Neuronal stem cell (in vitro differentiated cells): ENCODE data around the gene C15orf39.
A peak's percentile ranks its signal among the peaks of the same experiment; 100 is the strongest.

ENCODE experiments used
- DNase-seq: peaks from one replicate; pipeline ENCODE4 v3.0.0-alpha.2; 2013; ENCODE audit warnings: low spot score
- H2AFZ ChIP-seq: one replicate; pipeline ENCODE4 v1.6.1; 2013; ENCODE audit warnings: mild to moderate bottlenecking, low read length, inconsistent platforms
- H2AK5ac ChIP-seq: 2 replicates; pipeline ENCODE4 v1.6.1; 2013; ENCODE audit warnings: low read depth, mild to moderate bottlenecking, inconsistent platforms, low read length, moderate library complexity, mixed read lengths
- H2BK120ac ChIP-seq: 2 replicates; pipeline ENCODE4 v1.6.1; 2013; ENCODE audit warnings: low read depth, mild to moderate bottlenecking, inconsistent platforms, low read length, moderate library complexity, mixed read lengths
- H2BK12ac ChIP-seq: one replicate; pipeline ENCODE4 v1.6.1; 2013; ENCODE audit warnings: low read length, inconsistent platforms
- H2BK15ac ChIP-seq: 2 replicates; pipeline ENCODE4 v1.6.1; 2013; ENCODE audit warnings: mild to moderate bottlenecking, low read length, inconsistent platforms, mixed read lengths
- H2BK5ac ChIP-seq: one replicate; pipeline ENCODE4 v1.6.1; 2013; ENCODE audit warnings: inconsistent platforms, mild to moderate bottlenecking, low read length, moderate library complexity
- H3K14ac ChIP-seq: one replicate; pipeline ENCODE4 v1.6.1; 2013; ENCODE audit warnings: low read length, inconsistent platforms
- H3K18ac ChIP-seq: 2 replicates; pipeline ENCODE4 v1.6.1; 2013; ENCODE audit warnings: low read length, inconsistent platforms
- H3K23ac ChIP-seq: 2 replicates; pipeline ENCODE4 v1.6.1; 2013; ENCODE audit warnings: low read depth, mild to moderate bottlenecking, mixed read lengths, low read length, inconsistent platforms; ENCODE audit not compliant: poor library complexity
- H3K27ac ChIP-seq: replicated peaks from 3 replicates; pipeline ENCODE4 v1.5.1; 2013; ENCODE audit warnings: low read length, inconsistent platforms
- H3K27me3 ChIP-seq, 3 experiments: 2 replicates each; pipeline ENCODE4 v1.6.1; 2013; ENCODE audit warnings: low read length in 3 of 3, mild to moderate bottlenecking in 2 of 3, inconsistent platforms in 1 of 3, low read depth in 1 of 3, mixed read lengths in 1 of 3, moderate library complexity in 1 of 3; ENCODE audit not compliant: control insufficient read depth in 3 of 3, insufficient read depth in 3 of 3
- H3K36me3 ChIP-seq, 2 donors: replicated peaks in 1 of 2; 2 replicates each; pipeline ENCODE4 v1.6.1; 2013; ENCODE audit warnings: low read length in 2 of 2; ENCODE audit not compliant: control insufficient read depth in 2 of 2, insufficient read depth in 2 of 2
- H3K4ac ChIP-seq: 2 replicates; pipeline ENCODE4 v1.6.1; 2013; ENCODE audit warnings: inconsistent platforms, mild to moderate bottlenecking, low read length, moderate library complexity
- H3K4me1 ChIP-seq, 2 donors: 1 replicate in 1 of 2; 2 replicates in 1 of 2; pipeline ENCODE4 v1.6.1; 2013; ENCODE audit warnings: low read length in 2 of 2, low read depth in 1 of 2; ENCODE audit not compliant: control insufficient read depth in 2 of 2, insufficient read depth in 1 of 2
- H3K4me2 ChIP-seq: one replicate; pipeline ENCODE4 v1.6.1; 2013; ENCODE audit warnings: mild to moderate bottlenecking, low read length, inconsistent platforms; ENCODE audit not compliant: insufficient read depth, poor library complexity, severe bottlenecking
- H3K4me3 ChIP-seq, 2 donors: 2 replicates each; pipeline ENCODE4 v1.5.1; 2013; ENCODE audit warnings: low read length in 2 of 2, mild to moderate bottlenecking in 2 of 2, inconsistent platforms in 1 of 2, moderate library complexity in 1 of 2
- H3K79me1 ChIP-seq: one replicate; pipeline ENCODE4 v1.6.1; 2013; ENCODE audit warnings: low read depth, mild to moderate bottlenecking, inconsistent platforms, low read length, moderate library complexity
- H3K9ac ChIP-seq: one replicate; pipeline ENCODE4 v1.6.1; 2013; ENCODE audit warnings: mild to moderate bottlenecking, low read depth, low read length, inconsistent platforms; ENCODE audit not compliant: poor library complexity
- H3K9me3 ChIP-seq, 2 donors: replicated peaks in 1 of 2; 2 replicates each; pipeline versions ENCODE3 to v1.6.1; 2013; ENCODE audit warnings: low read length in 2 of 2, mild to moderate bottlenecking in 2 of 2, inconsistent platforms in 1 of 2, low read depth in 1 of 2, mixed read lengths in 1 of 2, moderate library complexity in 1 of 2; ENCODE audit not compliant: control insufficient read depth in 2 of 2, insufficient read depth in 1 of 2
- H4K8ac ChIP-seq: one replicate; pipeline ENCODE4 v1.6.1; 2013; ENCODE audit warnings: low read depth, mild to moderate bottlenecking, inconsistent platforms, low read length, moderate library complexity
- H4K91ac ChIP-seq: one replicate; pipeline ENCODE4 v1.6.1; 2013; ENCODE audit warnings: low read length, low read depth, mild to moderate bottlenecking, inconsistent platforms; ENCODE audit not compliant: poor library complexity
- WGBS, 2 donors: extraction: QIAGEN DNeasy Blood & Tissue Kit; methylation state at CpG; one replicate each; pipeline ENCODE4 v1.1.7; 2013; ENCODE audit warnings: missing lambda C conversion rate in 2 of 2, mixed read lengths in 1 of 2; ENCODE audit not compliant: insufficient read length in 2 of 2, insufficient replicate concordance in 1 of 2; ENCODE audit errors: extremely low coverage in 2 of 2; 5-methylcytosine and 5-hydroxymethylcytosine counted together

The C15orf39 gene

DNA sequence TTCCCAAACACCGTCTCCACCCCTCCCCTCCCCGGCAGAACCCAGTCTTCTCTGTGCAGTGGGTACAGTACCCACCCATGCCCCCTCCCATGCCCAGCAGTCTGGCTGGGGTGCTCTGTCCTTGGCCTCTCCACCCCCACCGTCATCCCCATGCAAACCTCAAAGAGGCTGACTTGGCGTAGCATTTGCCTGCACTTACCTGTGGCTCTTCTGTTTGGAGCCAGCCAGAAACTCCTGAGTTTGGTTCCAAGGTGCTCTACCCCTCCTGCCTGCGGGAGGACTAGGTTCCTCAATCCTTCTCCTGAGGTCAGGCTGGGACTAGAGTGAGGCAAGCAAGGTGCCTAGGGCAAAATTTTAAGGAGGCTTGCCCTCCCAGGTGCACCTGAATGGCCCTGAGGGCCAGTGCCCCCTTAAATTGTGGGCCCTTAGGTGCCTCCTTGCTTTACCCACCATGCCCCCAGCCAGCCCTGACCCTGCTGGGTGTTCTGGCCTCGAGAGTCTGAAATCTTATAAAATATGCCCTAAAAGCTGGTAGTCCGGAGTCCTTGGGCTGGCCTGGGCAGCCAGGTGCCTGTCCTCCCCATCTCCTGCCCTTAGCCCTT lies 47.1 kb upstream of the C15orf39 start:
- Histone ChIP-seq H3K4me2 (no peak overlapping the region), H3K14ac (no peak overlapping the region), H3K4ac (no peak overlapping the region), H3K4me1 (peaks cover 0 to 7% of the 10 kb centered on the region in 2 donors), H3K79me1 (no peaks in the 10 kb centered on the region), H3K4me3 (no peak overlapping the region), H4K91ac (no peak overlapping the region), H3K27ac (no peak overlapping the region), H2AK5ac (peak overlapping the region; percentile 60), H4K8ac (no peak overlapping the region), H2BK120ac (no peak overlapping the region), H2AFZ (no peak overlapping the region), H2BK12ac (no peak overlapping the region), H2BK15ac (peak overlapping the region; percentile 31), H3K36me3 (no peaks in the 10 kb centered on the region), H3K27me3 (no peaks in the 10 kb centered on the region), H3K23ac (no peak overlapping the region), H3K9me3 (peaks cover 0 to 2% of the 10 kb centered on the region in 2 donors), H2BK5ac (no peak overlapping the region), H3K9ac (no peak overlapping the region), H3K18ac (no peak overlapping the region)
- WGBS, 2 donors = no CpG with 5 or more reads among the region's 7 CpGs
- no peak for DNase-seq

DNA sequence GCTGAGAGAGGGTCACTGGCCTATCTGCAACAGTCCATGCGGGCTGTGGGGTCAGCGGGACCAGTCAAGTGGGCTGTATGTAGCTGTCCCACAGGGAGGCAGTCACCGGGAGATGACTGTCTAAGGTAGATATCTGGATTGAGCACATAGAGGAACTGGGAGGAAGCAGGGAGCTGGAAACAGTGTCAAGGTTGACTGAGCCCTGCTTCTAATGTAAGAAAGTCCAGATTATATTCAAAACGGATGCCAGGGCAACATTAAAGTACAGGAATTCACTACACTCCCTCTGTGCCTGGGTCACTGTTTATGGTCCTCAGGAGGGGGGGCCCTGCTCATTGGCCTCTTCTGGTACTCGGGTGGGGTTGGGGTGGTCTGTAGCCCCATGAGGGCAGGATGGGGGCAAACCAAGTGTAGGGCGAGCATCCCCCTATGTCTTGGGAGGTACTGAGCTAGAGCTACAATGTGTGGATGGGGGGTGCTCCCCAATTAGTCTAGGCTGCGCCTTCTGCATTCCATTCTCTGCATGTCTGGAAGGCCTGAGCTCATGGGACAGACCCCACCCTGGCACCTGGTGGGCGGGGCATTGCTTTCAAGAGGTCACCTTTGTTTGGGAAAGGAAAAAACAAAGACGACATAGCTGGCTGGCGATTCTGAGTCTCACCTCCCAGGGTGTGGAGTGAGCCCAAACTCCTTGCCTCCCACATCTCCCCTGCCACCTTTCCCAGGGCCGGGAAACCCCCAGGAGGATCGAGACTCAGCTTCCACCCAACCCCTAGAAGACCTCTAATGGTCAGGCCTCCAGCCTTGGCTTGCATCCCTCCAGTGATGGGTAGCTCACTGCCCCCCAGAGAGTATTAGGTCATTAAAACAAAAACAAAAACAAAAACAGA lies 45.1 kb upstream of the C15orf39 start:
- no CpG with 5 or more reads among the region's 12 CpGs for WGBS, 2 donors
- Histone ChIP-seq H3K4ac (no peak overlapping the region), H2BK120ac (no peak overlapping the region), H3K23ac (no peak overlapping the region), H2AK5ac (no peak overlapping the region), H3K79me1 (no peaks in the 10 kb centered on the region), H3K18ac (peak overlapping the region; percentile 59), H3K4me2 (no peak overlapping the region), H4K8ac (no peak overlapping the region), H3K14ac (no peak overlapping the region), H2BK15ac (no peak overlapping the region), H3K4me3 (peak overlapping the region in 1 of 2 donors; percentile 50), H3K27ac (no peak overlapping the region), H3K36me3 (no peaks in the 10 kb centered on the region), H3K27me3 (no peaks in the 10 kb centered on the region), H3K9me3 (peaks cover 0 to 2% of the 10 kb centered on the region in 2 donors), H4K91ac (no peak overlapping the region), H3K4me1 (peaks cover 0 to 7% of the 10 kb centered on the region in 2 donors), H3K9ac (no peak overlapping the region), H2BK12ac (no peak overlapping the region), H2AFZ (no peak overlapping the region), H2BK5ac (no peak overlapping the region)
- no peak for DNase-seq

DNA sequence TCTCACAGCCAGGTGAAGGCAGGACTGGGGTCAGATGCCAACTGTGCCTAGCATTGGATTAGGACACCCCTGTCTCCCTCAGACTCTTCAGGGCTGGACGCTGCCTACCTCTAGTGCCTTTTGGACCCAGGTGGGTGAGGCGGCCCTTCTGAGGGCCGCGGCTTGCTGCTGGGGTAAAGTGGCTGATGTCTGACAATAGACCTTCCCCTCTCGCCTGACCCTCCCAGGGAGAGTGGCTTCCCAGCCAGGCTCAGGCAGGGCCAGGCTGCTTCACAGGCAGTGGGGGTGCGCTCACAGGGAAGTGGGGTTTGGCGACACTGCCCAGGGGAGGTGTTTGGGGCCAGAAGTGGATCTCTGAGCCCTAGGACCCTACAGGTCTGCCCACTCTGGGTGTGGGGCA lies 43.3 kb upstream of the C15orf39 start:
- Histone ChIP-seq H4K91ac (no peak overlapping the region), H2BK120ac (no peak overlapping the region), H3K18ac (peak overlapping the region; percentile 57), H2BK5ac (no peak overlapping the region), H3K79me1 (no peaks in the 10 kb centered on the region), H2AK5ac (no peak overlapping the region), H3K4me2 (no peak overlapping the region), H3K27me3 (no peaks in the 10 kb centered on the region), H3K36me3 (no peaks in the 10 kb centered on the region), H3K9ac (no peak overlapping the region), H3K9me3 (peaks cover 0 to 2% of the 10 kb centered on the region in 2 donors), H3K4me1 (peaks cover 0 to 7% of the 10 kb centered on the region in 2 donors), H2BK15ac (peak overlapping the region; percentile 7), H3K14ac (no peak overlapping the region), H2BK12ac (no peak overlapping the region), H3K4ac (no peak overlapping the region), H3K27ac (no peak overlapping the region), H4K8ac (no peak overlapping the region), H3K23ac (no peak overlapping the region), H3K4me3 (no peak overlapping the region), H2AFZ (no peak overlapping the region)
- no CpG with 5 or more reads among the region's 7 CpGs for WGBS, 2 donors
- no peak for DNase-seq

DNA sequence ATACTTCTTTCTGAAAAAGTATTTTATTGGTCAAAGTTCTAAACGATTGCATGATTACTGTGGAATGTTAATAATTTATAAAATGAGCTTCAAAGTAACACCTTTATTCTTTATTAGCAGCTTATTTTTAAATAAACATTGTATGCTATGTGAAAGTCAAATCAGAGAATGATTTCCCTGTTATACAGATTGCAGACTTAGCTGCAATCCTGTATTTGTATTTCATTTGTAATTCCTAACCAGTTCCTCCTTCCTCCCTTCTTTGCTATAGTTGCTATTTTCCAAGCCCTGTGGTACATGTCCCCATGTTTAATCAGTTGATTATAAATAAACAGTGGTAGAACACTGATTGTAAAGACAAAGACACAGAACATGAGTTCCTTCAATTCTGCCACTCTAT lies 42.4 kb upstream of the C15orf39 start:
- peaks cover 0 to 2% of the 10 kb centered on the region in 2 donors for H3K9me3 ChIP-seq
- H3K79me1 ChIP-seq = no peaks in the 10 kb centered on the region
- H3K4me1 ChIP-seq = peaks cover 0 to 5% of the 10 kb centered on the region in 2 donors
- H2AK5ac ChIP-seq = no peak overlapping the region
- H2AFZ ChIP-seq = no peak overlapping the region
- H3K27me3 ChIP-seq = no peaks in the 10 kb centered on the region
- H2BK12ac ChIP-seq = no peak overlapping the region
- no peak overlapping the region for H3K9ac ChIP-seq
- no peak overlapping the region for H3K4me2 ChIP-seq
- H3K27ac ChIP-seq = no peak overlapping the region
- WGBS, 2 donors = no CpG with 5 or more reads among the region's 1 CpG
- no peak for DNase-seq
- no peak overlapping the region for H2BK120ac ChIP-seq
- no peak overlapping the region for H2BK5ac ChIP-seq
- H3K36me3 ChIP-seq = no peaks in the 10 kb centered on the region
- no peak overlapping the region for H4K91ac ChIP-seq
- H4K8ac ChIP-seq = no peak overlapping the region
- H3K14ac ChIP-seq = no peak overlapping the region
- no peak overlapping the region for H3K18ac ChIP-seq
- no peak overlapping the region for H3K4ac ChIP-seq
- H3K4me3 ChIP-seq = no peak overlapping the region
- no peak overlapping the region for H3K23ac ChIP-seq
- no peak overlapping the region for H2BK15ac ChIP-seq
